Pancreas (tissue), 10 donors: Measurements from ENCODE around the gene GIPC1. TPM values are rescaled to one million over a fixed set of nuclear protein-coding genes. Genes with fewer than 3 reads are reported as not detected.

Experiments
- ATAC-seq, 4 donors: fragments of 200-7000 bp; cut with Tn5 transposase; one replicate each; pipeline versions ENCODE4 v1.8.0 to v1.9.1; 2020; ENCODE audit warnings: mild to moderate bottlenecking in 4 of 4, moderate library complexity in 4 of 4
- DNase-seq, 6 donors: peaks; one replicate each; pipeline ENCODE4 v3.0.0-alpha.2; 2020
- FAIRE-seq: peaks from 2 replicates; lab custom pipeline; 2012; peaks lifted over from hg19 to GRCh38; lab: Jason Lieb, UNC
- H3K27ac ChIP-seq, 4 donors: fragments of 200-600 bp; sonication (generic); 1 replicate in 3 of 4; 2 replicates in 1 of 4; pipeline versions ENCODE4 v1.5.0 to v1.8.0; 2020
- H3K27me3 ChIP-seq, 4 donors: fragments of 200-600 bp; one replicate each; pipeline ENCODE4 v1.8.0; 2021
- H3K36me3 ChIP-seq, 3 donors: fragments of 200-600 bp; sonication (generic) in 1 of 3; one replicate each; pipeline versions ENCODE4 v1.5.0 to v1.8.0; 2020 to 2021
- H3K4me1 ChIP-seq, 3 donors: fragments of 200-600 bp; one replicate each; pipeline ENCODE4 v1.8.0; 2021
- H3K4me3 ChIP-seq, 4 donors: fragments of 200-600 bp; sonication (generic) in 2 of 4; one replicate each; pipeline versions ENCODE4 v1.5.0 to v1.8.0; 2020 to 2021
- H3K9me3 ChIP-seq, 4 donors: fragments of 200-600 bp; one replicate each; pipeline ENCODE4 v1.8.0; 2021
- CTCF ChIP-seq, 4 donors: fragments of 200-600 bp; sonication (generic) in 3 of 4; IDR thresholded peaks; one replicate each; pipeline versions ENCODE4 v1.5.0 to v1.8.0; 2021; ENCODE audit warnings: antibody characterized with exemption in 4 of 4
- WGBS, 2 donors: extraction: QIAGEN DNeasy Blood & Tissue Kit; methylation state at CpG; one replicate each; pipeline ENCODE4 v1.1.7; 2013; 5-methylcytosine and 5-hydroxymethylcytosine counted together
- intact Hi-C, 3 donors: fragments of 100-400 bp; cut with DNase I; formaldehyde crosslinking; loops; one replicate each; pipeline versions ENCODE4 v1.11.1 to v1.14.2; 2022
- polyA plus RNA-seq, 2 donors: library from polyadenylated mRNA; stranded (reverse); fragments of 200-250 nt; gene quantifications; one replicate each; pipeline ENCODE4 v1.2.3, GENCODE V29; 2013
- total RNA-seq, 6 donors: library from RNA; stranded (reverse); fragmentation: NEBNext Ultra II Directional in 4 of 6; extraction: Animal tissue kit (Norgen Biotek cat#: 25700) in 4 of 6; gene quantifications; one replicate each; pipeline versions ENCODE4 v1.2.1 to v1.2.4, GENCODE V29; 2021 to 2023
- donor health status: healthy with polysubstance abuse.
- donor health status: DM: no; HTN: no; CAD: no; lungs with moderate emphysema.
- donor health status: DM: no; HTN: no; CAD: no.
- donor health status: control.
- donor health status: control.
- donor health status: Bipolar disorder and iron deficiency.
- donor health status: DM: yes; HTN: yes; CAD: no.
- donor health status: DM: no; HTN: no; CAD: no.
- donor health status: DM: no; HTN: no; CAD: no.
- donor health status: DM: yes; HTN: yes; CAD: no.

The GIPC1 gene
- total RNA-seq (10 to 100 TPM; 19.0 to 34.0 (median 22.4) TPM), polyA plus RNA-seq (10 to 100 TPM; 53.0 to 53.1 TPM)

GRCh38 chr19:14496029-14496833 is at the start of gene GIPC1:
TSS of gene GIPC1 (minus strand) at chr19:14496127. CDS start at chr19:14482976, 13,151 bp downstream.
- intact Hi-C loops: no loop called here
- FAIRE-seq: peak; percentile 61
- H3K9me3 ChIP-seq: no peaks in the 10 kb centered on the region

GRCh38 chr19:14545716-14546082 is 49.8 kb upstream of the GIPC1 start:
- Histone ChIP-seq H3K4me3 (no peak overlapping the region), H3K36me3 (no peaks in the 10 kb centered on the region), H3K4me1 (no peaks in the 10 kb centered on the region), H3K27ac (peak overlapping the region in 1 of 4 donors; percentile 33), H3K9me3 (no peaks in the 10 kb centered on the region), H3K27me3 (no peaks in the 10 kb centered on the region)
- ATAC-seq: peak in 2 of 4 donors; percentile 13 to 37
- TF ChIP-seq CTCF (IDR thresholded peaks at IDR 0.05): no peak
- intact Hi-C loops: no loop called here
- no peak for FAIRE-seq
- 65 to 71% methylated on average over 9 of the region's 9 CpGs for whole genome bisulfite sequencing, 2 donors
- no peak for DNase-seq

More at GRCh38 chr19:14496029-14496833, at the start of gene GIPC1:
- peaks cover 0 to 5% (median 4%) of the 10 kb centered on the region in 3 donors for H3K4me1 ChIP-seq
- peak within 1 kb of the TSS; percentile 63 to 91 (median 74) for H3K4me3 ChIP-seq
- peak within 1 kb of the TSS; percentile 25 to 83 (median 70) for H3K27ac ChIP-seq
- TF ChIP-seq CTCF (IDR thresholded peaks at IDR 0.05): no peak
- 2% methylated on average over 42 to 71 of the region's 71 CpGs for WGBS, 2 donors
- no peaks in the 10 kb centered on the region for H3K27me3 ChIP-seq
- H3K36me3 ChIP-seq: no peaks in the 10 kb centered on the region
- ATAC-seq (peak; percentile 95 to 97 (median 95)), DNase-seq (peak; percentile 95 to 99 (median 98))

GRCh38 chr19:14544977-14545715 is 49.2 kb upstream of the GIPC1 start:
- TF ChIP-seq CTCF (IDR thresholded peaks at IDR 0.05): no peak
- H3K36me3 ChIP-seq: no peaks in the 10 kb centered on the region
- no peak for FAIRE-seq
- no peak overlapping the region for H3K4me3 ChIP-seq
- peak overlapping the region in 1 of 4 donors; percentile 33 for H3K27ac ChIP-seq
- no peaks in the 10 kb centered on the region for H3K4me1 ChIP-seq
- no peaks in the 10 kb centered on the region for H3K9me3 ChIP-seq
- DNase-seq: peak in 4 of 6 donors; percentile 41 to 83 (median 54)
- intact Hi-C loops: no loop called here
- WGBS, 2 donors: 45 to 66% methylated on average over 19 to 21 of the region's 21 CpGs
- ATAC-seq: peak; percentile 42 to 85 (median 81)
- no peaks in the 10 kb centered on the region for H3K27me3 ChIP-seq

GRCh38 chr19:14544047-14544446 is 48.1 kb upstream of the GIPC1 start:
- ATAC-seq (no peak), DNase-seq (no peak), FAIRE-seq (no peak)
- Histone ChIP-seq H3K4me1 (no peaks in the 10 kb centered on the region), H3K9me3 (no peaks in the 10 kb centered on the region), H3K36me3 (no peaks in the 10 kb centered on the region), H3K27ac (no peak overlapping the region), H3K4me3 (no peak overlapping the region), H3K27me3 (no peaks in the 10 kb centered on the region)
- TF ChIP-seq CTCF (IDR thresholded peaks at IDR 0.05): no peak
- 86 to 87% methylated on average over 5 of the region's 5 CpGs for WGBS, 2 donors
- intact Hi-C loops: no loop called here
